HG02798 (cell line): ENCODE measurements around the gene NDST4.

Source experiments
- ATAC-seq: cut with Tn5 transposase; IDR thresholded peaks from one replicate; pipeline ENCODE4 v1.9.1; 2021; ENCODE audit warnings: mild to moderate bottlenecking; ENCODE audit not compliant: unreplicated experiment, poor library complexity

NDST4 gene

GRCh38 chr4:114813961-114814360 lies 299.5 kb downstream of the NDST4 start:
- ATAC-seq: no peak

GRCh38 chr4:114811564-114812301 lies 301.7 kb downstream of the NDST4 start:
- ATAC-seq: no peak

GRCh38 chr4:114807759-114808404 lies 305.5 kb downstream of the NDST4 start:
- peak; percentile 99 for ATAC-seq

GRCh38 chr4:114807357-114807756 lies 306.1 kb downstream of the NDST4 start:
- peak; percentile 20 for ATAC-seq

DNA sequence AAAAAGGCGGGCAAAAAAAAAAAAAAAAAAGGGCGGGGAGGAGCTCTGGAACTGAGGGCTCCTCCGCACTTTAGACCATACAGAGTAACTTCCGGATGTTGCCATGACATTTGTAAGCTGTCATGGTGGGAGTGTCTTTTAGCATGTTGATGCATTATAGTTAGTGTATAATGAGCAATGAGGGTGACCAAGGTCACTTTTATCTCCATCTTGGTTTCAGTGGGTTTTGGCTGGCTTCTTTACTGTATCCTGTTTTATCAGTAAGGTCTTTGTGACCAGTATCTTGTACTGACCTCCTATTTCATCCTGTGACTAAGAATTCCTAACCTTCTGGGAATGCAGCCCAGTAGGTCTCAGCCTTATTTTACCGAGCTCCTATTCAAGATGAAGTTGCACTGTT lies 321.4 kb downstream of the NDST4 start:
- no peak for ATAC-seq

DNA sequence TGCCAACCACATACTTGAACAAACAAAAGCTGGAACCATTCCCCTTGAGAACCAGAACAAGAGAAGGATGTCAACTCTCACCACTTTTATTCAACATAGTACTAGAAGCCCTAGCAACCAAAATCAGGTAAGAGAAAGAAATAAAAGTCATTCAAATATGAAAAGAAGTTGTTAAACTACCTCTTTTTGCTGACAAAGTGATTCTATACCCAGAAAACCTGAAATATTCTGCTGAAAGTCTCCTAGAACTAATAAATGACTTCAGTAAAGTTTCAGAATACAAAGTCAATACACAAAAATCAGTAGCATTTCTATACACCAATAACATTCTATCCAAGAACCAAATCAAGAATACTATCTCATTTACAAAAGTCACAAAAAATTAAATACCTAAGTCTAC lies 327.9 kb downstream of the NDST4 start:
- ATAC-seq: no peak

GRCh38 chr4:114783215-114783595 lies 330.2 kb downstream of the NDST4 start:
- no peak for ATAC-seq

GRCh38 chr4:114782415-114783214 lies 330.8 kb downstream of the NDST4 start:
- ATAC-seq: no peak

DNA sequence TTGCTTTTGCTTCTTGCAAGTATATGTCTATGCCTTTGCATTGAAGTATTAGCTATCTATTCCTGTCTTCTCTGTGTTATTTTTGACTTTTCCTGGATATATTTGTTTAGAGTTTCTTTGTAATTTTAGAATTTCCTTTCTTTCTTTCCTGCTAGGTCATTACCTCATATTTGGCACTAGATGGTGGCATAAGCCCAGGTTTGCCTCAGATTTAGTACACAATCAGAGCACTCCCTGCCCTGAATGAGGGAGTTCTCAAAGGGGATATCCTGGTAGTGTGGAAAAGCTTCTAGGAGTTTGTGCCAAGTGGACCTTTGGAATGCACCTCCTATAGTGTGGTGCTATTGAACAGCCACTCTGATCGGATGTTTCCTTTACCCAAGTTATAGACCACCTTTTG lies 333.2 kb downstream of the NDST4 start:
- ATAC-seq: no peak
